Pulmonary artery endothelial cell (primary cell): Measurements from ENCODE around the gene ACTRT2. TPM values are rescaled to one million over a fixed set of nuclear protein-coding genes. Genes with fewer than 3 reads are reported as not detected.

Experiments used
- DNase-seq: peaks from one replicate; pipeline ENCODE4 v3.0.0-alpha.2; 2011; ENCODE audit warnings: low read depth, low spot score
- total RNA-seq: library from RNA; depleted of rRNA; stranded (reverse); fragments of >200 nt; gene quantifications from 2 replicates; pipeline ENCODE4 v1.2.3, GENCODE V29; 2014

The ACTRT2 gene
- total RNA-seq, 1 donor from 2014 or later = not detected

DNA sequence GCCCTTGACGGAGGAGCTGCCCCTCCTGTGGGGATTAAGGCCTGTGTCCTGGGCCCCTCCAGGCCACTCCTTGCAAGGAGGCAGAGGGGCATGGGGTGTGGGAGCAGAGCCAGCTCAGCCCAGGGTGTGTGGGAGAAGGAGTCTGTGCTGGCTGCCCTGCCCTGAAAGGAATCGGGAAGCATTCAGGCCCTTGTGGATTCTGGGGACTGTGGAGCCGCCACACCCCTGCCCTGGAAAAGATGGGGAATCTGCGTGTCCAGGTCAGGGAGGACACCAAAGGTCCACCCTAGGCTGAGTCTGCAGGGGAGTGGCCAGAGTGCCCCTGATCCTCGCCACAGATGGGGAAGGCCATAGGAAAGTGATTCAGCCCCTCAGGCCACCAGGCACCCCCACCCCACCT is 31.2 kb downstream of the ACTRT2 start:
- no peak for DNase-seq

DNA sequence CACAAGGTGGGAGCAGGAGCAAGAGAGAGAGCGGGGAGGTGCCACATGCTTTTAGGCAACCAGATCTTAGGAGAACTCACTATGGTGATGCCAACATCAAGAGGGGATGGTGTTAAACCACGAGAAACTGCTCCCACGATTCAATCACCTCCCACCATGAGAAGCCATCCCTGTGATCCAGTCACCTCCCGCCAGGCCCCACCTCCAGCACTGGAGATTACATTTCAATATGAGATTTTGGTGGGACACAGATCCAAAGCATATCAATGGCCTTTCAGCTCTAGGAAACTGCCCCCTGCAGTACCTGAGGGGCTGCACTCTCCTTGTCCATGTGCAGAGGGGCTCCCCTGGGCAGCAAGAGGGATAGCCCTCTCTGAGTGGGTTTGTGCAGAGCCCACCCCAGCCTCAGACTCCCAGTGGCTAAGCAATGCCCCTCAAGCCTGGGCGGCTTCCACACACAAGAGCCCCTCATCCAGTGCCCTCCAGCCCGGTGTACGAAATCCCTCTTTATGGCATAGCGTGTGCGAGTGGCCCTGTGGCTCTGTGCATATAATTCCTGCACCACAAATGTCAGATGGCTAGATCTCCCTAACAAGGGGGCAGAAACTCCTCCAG is 32.2 kb downstream of the ACTRT2 start:
- no peak for DNase-seq

DNA sequence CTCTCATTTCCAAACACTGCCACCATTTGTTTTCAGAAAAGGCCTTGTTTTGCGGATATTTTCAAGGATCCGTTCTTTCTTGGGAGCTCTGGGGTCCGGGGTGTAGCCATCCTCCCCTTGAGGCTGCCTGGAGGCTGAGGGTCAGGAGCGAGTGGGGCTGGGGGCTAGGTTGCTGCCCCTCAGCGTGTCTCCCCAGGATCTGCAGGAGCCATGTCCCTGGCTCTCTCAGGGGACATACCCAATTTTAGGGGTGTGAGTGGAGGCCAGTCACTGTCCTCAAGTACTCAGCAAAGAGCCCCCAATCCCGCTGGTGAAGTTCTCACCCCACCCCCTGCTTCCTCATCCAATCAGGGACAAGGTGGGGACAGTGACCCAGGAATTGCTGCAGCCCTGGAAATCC is 32.7 kb downstream of the ACTRT2 start:
- no peak for DNase-seq

DNA sequence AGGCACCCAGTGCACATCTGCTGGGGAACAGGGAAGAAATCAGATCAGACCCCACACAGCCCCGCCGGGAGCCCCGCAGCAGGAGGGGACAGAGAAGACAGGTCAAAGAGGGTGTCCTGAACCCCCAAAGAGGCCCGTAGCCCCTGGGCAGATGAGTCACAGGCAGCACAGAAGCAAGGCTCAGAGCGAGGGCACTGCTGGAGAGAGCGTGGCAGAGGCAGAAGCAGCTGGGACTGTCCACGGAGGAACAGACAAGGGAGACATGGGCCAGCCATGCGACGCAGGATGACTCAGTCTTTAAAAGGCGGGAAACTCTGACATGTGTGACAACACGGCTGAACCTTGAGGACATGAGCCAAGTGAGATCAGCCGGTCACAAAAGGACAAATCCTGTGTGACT is 33.2 kb downstream of the ACTRT2 start:
- no peak for DNase-seq

DNA sequence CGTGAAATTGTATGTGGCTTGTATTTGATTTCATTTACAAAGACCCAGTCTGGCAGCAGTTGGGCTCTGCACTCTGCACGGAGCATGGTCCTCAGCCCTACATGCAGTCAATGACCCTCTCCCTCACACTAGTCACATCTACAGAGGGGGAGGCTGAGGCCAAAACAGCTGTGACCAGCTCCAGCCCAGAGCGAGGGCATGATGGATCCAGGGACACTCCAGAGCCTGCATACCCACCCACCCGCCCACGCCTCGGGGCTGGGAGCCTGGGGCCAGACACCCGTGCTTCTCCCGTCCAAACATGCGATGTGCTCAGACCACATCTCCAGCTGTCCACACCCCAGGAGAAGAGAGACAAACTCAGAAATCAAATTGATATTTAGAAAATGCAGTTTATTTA is 33.8 kb downstream of the ACTRT2 start:
- DNase-seq = no peak

DNA sequence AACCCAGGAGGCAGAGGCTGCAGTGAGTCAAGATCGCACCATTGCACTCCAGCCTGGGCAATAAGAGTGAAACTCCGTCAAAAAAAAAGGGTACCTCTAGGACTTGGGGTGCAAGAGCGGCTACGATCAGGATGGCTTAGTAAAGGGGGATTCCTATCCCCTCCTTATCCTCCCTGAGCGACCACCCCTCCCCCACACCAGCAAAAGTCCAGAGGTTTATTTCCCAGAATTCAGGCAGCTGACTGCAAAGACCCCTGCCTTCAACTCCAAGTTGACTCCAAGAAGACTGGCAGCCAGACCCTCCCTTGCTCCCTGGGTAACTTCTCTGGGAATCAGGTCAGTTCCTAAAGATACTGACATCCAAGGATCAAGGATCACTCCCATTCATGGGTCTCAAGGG is 35.4 kb downstream of the ACTRT2 start:
- DNase-seq = no peak

DNA sequence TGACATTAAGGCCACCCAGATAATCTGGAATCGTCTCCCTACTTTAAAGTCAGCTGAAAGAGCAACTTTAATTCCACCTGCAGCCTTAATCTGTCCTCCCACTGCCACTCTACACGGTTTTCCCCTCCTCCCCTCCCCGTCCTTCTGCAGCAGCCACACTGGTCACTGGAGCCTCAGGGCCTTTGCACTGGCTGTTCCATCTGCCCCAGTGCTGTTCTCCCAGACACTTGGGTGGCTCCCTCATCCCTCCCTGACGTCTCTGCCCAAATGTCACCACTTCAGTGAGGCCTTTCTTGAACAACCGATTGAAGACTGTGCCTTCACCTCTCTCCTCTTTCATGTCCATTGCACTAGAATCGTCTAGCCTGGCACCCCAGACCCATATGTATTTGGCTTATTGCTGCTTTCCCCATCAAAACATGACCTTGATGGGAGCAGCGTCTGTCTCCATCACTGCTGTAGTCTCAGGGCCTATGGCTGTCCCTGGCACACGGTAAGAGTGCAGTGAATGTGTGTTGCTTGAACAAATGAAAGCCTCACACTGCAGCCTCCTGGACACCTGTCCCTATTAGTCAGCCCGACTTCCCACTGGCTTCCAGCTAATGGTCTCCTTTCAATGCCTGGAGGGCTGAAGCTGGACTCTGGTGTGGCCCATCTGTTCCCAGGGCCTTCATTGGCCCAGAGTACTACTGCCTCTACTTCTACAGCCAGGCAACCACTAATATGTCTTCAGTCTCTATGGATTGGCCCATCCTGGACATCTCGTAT is 37.2 kb downstream of the ACTRT2 start:
- DNase-seq = no peak

DNA sequence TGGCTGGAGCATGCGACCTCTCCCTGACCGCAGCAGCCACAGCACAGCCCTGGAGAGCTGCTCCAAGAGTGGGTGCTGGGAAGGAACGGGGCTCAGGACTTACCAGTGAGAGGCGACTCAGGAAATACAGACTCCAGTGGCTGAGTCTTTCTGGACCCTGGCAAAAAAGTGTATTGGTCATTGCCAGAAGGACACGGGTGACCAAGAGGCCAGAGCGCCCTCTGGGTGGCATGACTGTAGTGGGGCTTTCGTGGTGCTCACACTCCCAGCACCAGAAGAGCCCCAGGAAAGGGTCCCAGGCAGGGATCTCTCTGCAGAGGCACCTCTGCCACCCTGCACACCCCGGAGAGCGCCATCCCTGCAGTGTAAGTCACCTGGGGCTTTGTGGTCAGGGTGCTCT is 38.9 kb downstream of the ACTRT2 start:
- no peak for DNase-seq

DNA sequence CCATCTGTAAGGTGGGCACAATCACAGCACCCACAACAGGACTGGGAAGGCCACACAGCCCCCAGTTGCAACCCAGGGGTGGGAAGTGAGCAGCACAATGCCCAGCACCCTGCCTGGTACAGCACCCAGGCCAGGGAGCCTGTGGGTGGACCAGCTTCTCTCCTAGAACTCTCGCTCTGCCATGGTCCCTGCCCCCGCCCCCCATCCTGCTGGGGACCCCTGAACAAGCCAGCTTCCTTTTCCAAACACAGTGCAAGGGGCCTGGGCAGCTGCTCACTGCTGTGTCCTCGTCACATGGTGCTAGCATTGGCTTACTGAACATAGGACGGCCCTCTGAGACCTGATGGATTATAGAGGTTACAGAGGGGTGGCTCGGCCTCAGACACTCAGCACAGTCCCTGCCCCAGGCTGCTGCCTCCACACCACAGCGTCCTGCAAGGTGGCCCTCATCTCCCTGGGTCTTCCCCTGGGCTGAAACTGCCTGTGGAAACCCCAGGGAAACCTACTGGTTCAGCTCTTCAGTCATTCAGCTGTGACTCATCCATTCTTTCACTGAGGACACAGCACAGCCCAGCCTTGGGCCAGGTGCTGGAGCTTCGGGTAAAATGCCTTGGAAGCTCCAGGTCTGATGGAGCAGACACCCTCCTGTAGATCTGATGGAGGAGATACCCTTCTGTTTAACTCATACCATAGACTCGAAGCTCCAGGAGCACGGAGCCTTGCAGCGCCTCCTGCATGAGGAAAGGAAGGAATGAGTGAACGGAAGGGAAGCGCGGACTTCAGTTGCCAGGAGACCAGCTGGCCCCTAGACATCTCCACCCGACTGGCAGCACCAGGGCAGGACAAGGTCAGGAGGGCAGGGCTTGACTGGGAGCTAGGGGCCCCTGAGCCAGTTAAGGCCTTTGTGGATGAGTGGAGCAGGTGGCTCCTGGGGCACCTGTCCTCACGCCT is 39.6 kb downstream of the ACTRT2 start:
- no peak for DNase-seq

DNA sequence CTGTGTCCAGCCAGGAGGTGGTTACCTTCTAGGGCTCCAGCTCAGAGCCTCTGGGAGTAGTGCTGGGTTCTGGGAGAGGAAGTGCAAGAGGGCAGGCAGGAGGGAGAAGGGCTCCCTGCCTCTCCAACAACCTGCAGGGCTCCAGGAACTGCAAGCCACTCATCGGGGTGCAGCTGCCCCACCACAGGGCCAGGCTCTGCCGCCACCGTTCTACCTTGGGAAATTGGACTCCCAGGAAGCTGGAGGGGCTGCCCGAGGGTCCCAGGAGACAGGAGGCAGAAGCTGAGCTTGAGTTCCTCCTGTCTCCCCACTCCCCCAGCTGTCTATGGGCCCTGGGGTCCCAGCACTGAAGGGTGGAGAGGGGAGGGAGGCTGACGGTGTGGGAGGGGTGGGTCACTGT is 40.3 kb downstream of the ACTRT2 start:
- no peak for DNase-seq

DNA sequence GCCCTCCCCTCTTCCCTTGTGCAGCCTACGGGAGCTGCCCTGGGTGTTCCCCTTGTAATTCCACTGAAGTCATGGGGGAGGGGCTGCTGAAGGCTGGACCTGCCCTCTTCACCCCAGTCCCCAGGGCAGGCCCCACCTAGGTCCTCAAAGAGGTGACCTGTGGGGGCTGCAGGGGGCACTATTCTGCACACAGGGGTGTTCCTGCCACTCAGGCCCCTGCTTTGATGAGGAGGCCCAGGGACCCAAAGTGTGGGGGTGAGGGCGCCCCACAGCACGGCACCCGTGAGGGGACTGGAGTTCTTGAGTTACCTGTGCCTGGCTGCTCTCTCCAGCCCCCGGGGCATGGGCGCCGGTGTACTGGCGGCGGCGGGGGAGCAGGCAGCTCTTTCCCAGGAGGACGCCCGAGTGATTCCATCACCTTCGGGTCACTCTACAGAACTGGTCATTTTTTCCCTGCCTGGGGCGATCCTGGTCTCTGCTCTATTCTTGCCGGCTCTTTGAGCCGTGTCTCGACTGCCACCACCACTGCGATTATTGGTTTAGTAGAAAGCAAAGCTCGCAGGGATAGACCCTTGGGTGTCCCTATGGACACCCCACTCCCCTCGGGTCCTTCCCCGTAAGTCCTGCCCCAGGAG is 40.8 kb downstream of the ACTRT2 start:
- no peak for DNase-seq

DNA sequence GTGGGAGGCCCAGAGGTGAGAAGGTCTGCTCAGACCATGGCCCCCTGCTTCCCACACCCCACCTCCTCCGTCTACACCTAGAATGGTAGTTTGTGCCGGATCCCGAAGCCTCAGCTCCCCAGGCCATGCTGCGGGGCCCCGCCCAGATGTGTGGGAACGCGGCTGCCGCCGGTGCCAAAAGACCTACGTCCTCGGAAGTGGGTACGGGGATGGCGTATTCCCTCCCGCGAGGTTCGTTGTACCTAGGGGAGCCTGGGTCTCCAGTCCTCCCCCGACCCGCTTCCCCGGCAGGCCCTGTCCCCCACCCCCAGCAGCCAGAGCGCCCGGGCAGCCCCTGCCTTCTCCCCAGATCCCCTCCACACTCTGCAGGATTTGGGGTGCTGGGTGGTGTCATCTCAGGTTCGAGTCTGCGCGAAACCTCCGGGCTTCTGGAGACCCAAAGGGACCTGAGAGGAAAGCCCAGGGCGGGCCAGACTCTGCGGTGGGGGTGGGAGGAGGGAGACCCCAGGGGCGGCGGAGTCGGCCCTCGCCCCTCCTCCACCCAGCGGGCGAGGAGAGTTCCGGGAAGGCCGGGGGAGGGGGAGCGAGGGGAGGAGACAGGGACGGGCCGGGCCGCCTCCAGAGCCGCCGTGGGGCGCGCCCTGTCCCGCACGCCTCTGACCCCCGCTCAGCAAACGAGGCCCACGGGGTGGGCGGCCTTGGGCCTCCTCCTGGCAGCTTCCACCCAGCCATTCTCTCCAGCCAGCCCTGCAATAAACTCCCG is 41.5 kb downstream of the ACTRT2 start:
- no peak for DNase-seq

DNA sequence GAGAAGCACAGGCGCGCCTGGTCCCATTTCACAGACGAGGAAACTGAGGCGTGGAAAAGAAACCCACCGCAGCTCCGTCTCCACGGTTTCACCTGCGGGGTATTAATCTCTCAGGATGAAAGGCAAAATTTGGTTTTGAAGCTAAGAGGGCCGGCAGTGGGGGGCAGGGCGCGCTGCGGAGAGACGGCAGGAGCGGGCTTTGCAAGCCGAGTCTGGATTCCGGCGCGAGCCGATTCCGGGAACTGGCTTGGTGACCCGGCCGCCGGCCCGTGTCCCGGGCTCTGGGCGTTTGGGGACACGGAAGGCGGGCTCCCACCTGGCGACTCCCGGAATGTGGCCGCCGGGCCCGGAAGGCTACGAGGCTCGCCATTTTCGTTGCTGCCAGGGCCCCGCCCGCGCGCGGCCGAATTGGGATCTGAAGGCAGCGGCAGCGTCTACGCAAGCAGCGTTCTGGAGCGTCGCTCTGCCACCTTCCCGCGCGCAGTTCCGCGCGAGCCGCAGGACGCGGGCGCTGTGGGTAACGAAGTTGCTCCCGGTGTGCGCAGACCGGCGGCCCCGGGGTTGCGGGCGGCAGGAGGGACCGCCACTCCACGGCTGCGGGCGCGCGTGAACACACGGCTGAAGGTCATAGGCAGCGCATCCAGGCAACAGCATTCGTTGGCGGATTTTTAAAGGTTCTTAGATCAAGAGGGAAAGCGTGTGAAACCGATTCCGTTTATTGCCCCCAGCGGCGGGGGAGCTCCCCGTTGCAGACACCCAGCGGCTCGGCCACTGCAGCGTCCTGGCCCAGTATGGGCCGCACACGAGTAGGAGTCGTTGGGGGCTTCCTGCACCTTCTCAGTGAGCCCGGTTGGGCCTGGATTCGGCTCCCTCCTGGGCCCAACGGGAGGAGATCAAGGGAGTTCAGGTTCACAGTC is 42.4 kb downstream of the ACTRT2 start:
- no peak for DNase-seq

DNA sequence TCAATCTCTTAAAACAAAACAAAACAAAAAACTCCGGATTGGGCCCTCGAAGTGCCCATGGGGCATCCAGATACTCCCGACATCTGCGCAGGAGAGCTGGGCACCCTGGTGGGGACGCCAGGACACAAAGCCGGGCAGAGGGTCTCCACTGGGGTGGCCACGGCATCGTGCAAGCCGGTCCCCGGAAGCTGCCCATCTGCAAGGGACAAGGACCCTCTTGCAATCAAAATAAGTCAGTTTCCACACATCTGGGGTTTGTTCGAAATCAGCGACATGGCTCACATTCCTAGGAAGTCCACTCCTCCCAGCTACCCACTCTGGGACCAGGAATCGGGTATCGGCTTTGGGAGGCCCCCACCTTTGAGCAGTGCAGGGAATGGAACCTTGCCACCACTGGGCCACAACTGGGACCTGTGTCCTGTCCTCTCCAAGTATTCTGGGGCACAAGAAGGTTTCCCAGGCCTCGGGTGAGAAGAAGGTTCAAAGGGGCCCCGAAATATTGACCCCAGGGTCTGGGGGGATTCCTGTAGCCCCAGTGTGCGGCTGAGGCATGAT is 43.1 kb downstream of the ACTRT2 start:
- DNase-seq = no peak

DNA sequence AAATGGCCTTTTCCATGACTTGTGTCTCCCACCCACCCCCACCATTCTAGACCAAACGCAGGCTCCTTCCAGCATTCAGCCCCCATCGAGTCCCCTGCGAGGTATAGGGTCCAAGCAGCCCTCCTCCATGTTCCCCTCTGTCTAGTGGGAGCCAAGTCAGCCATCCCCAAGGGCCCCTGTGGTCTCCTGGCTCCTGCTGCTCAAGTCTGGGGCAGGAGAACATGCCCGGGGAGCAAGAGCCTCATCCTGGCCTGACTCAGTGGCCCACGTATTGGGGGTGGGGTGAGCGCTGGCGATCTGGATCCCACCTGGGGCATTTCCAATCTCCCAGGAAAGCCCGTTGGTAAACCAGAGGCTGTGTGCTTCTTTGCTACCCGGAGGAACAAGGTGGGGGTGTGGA is 43.6 kb downstream of the ACTRT2 start:
- no peak for DNase-seq

DNA sequence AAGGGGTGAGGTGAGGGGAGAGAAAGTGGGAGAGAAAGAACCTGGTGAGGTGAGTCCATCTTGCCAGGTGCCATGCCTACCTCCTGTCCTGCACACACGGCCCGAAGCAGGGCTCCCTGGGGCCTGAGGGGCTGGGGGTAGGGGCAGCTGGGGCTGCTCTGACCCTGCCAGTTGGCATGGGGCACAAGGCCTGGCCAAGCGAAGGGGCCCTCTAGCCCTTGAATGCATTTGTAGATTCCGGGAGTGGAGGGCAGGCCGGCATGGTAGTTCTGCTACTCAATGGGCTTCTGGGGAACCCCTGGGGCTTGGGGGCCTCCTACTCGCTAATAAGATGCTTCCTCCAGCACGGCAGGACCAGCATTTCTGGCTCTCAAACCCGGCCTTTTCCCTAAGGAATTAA is 44.1 kb downstream of the ACTRT2 start:
- DNase-seq = no peak

DNA sequence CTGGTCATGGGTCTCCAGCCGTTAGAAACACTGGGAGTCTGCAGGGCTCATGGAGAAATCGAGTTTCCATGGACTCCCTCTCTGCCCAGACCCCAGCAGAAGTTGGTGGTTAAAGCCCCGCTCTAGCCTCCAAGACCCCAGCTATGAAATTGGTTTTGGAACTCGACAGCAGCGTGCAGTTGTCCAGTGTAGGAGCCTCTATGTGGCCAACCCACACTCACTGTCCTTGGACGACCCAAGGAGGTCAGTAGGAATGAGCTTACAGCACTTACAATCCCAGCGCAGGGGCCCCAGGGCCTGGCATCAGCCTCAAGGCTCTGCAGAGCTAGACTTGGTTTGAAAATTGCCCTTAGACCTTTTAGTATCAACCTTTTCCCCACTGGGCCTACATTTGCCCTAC is 44.5 kb downstream of the ACTRT2 start:
- DNase-seq = no peak

DNA sequence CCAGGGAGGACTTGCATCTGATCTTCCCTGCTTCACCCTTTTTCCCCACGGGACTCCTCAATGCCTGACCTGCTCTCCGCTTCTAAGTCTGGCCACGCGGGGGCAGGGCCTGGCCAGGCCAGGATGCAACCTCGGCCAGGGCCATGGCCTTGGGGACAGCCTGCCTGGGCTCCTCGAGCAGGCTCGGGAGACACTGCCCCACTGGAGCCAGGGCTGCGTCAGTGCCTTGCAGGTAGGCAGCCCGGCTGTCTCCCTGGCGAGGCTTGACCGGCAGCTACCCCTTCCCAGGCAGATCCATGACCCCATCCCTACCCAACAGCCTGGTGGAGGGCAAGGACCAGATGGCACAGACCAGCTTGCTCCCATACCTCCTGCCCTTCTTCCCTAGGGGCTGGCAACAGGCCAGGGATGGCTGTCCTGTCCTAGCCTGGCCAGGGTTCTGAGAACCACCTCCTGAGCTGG is 45.0 kb downstream of the ACTRT2 start:
- DNase-seq = no peak

DNA sequence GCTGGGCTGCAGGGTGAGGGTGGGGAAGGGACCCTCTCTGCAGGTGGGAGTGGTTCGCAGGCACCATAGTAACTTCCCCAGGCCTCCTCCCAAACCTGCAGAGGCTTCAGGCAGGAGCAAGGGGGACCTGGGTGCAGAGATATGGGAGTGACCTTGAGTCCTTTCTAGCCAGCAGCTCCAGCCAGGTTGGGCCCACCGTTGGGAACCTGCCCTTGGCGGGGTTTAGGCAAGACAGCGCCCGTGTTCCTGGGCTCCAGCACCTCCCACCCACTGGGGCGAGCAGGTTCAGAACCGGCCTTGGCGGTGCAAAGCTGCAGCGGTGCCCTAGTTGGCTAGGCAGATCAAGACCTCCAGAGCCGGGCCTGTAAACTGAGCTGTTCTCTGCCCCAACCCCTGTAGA is 45.6 kb downstream of the ACTRT2 start:
- DNase-seq = no peak

DNA sequence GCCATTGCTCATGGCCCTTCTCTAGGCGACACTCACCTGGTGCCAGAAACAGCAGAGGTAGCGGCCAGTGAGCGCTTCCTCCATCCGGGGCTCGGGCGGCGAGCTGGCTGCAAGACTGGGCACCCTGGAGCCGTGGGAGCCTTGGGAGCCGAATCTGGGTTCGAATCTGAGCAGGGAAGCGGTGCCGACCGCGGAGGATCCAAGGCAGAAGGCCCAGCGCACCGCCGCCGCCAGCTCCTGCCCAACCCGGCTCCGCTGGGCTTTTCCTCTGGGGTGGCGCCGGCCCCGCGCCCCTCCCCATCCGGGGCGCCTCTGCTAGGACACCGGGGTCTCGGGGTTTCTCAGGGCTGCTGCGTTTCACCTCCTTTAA is 46.0 kb downstream of the ACTRT2 start:
- no peak for DNase-seq
